A549 (cell line): ENCODE results near the gene CTXN1. TPM values are rescaled to one million over a fixed set of nuclear protein-coding genes. Genes with fewer than 3 reads are reported as not detected.
A peak's percentile ranks its signal among the peaks of the same experiment; 100 is the strongest.

ENCODE experiments used
- ATAC-seq, 2 experiments: fragments of 200-7000 bp in 1 of 2; fragments of >200 bp in 1 of 2; cut with Nextera tagmentation in 1 of 2; cut with Tn5 transposase in 1 of 2; 3 replicates each; pipeline versions ENCODE4 v1.8.0 to v1.9.1; 2018 to 2020; ENCODE audit warnings: mild to moderate bottlenecking in 1 of 2, moderate library complexity in 1 of 2
- CTCF ChIA-PET: fragments of 300-600 bp; sonication (Branson Sonifier 250); formaldehyde crosslinking; extraction: SDS; loops from one replicate; lab custom pipeline; 2021; ENCODE audit warnings: antibody characterized with exemption, inconsistent platforms; lab: Yijun Ruan, JAX
- POLR2A ChIA-PET: fragments of 350-600 bp; formaldehyde crosslinking; extraction: SDS; loops from one replicate; lab custom pipeline; 2021; ENCODE audit warnings: antibody characterized with exemption, inconsistent platforms; lab: Yijun Ruan, JAX
- DNase-seq, 2 experiments: peaks; one replicate each; pipeline versions ENCODE4 v3.0.0 to v3.0.0-alpha.2; 2011 to 2016; ENCODE audit warnings: low read depth in 1 of 2, low spot score in 1 of 2
- FAIRE-seq: peaks from 2 replicates; lab custom pipeline; 2011; peaks lifted over from hg19 to GRCh38; lab: Jason Lieb, UNC
- H3K27ac ChIP-seq, 2 experiments: fragments of >200 bp; sonication (Bioruptor Twin); formaldehyde crosslinking; 3 replicates each; pipeline ENCODE4 v1.5.1; 2016 to 2017
- H3K4me1 ChIP-seq: fragments of >200 bp; sonication (Bioruptor Twin); formaldehyde crosslinking; 3 replicates; pipeline ENCODE4 v1.6.1; 2016
- H3K4me2 ChIP-seq: fragments of >200 bp; sonication (Bioruptor Twin); formaldehyde crosslinking; 3 replicates; pipeline ENCODE4 v1.6.1; 2016
- H3K4me3 ChIP-seq: fragments of >200 bp; sonication (Bioruptor Twin); formaldehyde crosslinking; 3 replicates; pipeline ENCODE4 v1.5.1; 2016
- H3K9me3 ChIP-seq: fragments of >200 bp; sonication (Bioruptor Twin); formaldehyde crosslinking; 3 replicates; pipeline ENCODE4 v1.6.1; 2016
- ATOH8 ChIP-seq: fragments of 250-450 bp; sonication (Bioruptor Pico); IDR thresholded peaks from 2 replicates; pipeline ENCODE4 v1.5.0; 2020; ENCODE audit warnings: low read depth, mild to moderate bottlenecking, moderate library complexity
- CTCF ChIP-seq: fragments of >200 bp; sonication (Bioruptor Twin); formaldehyde crosslinking; IDR thresholded peaks from 3 replicates; pipeline ENCODE4 v1.5.1; 2016
- EP300 ChIP-seq, 2 experiments: fragments of >200 bp; sonication (Bioruptor Twin); formaldehyde crosslinking; IDR thresholded peaks; 2 replicates in 1 of 2; 3 replicates in 1 of 2; pipeline ENCODE4 v1.6.1; 2016 to 2017
- ESRRA ChIP-seq: fragments of 150-350 bp; IDR thresholded peaks from 2 replicates; pipeline ENCODE4 v1.6.1; 2014; ENCODE audit warnings: mild to moderate bottlenecking, low read length, borderline replicate concordance
- FOXS1 ChIP-seq: fragments of 250-450 bp; sonication (Bioruptor Pico); IDR thresholded peaks from 2 replicates; pipeline ENCODE4 v1.5.0; 2020; ENCODE audit warnings: mild to moderate bottlenecking, moderate library complexity
- HEYL ChIP-seq: fragments of 250-450 bp; sonication (Bioruptor Pico); IDR thresholded peaks from 2 replicates; pipeline ENCODE4 v1.8.0; 2021; ENCODE audit warnings: mild to moderate bottlenecking, moderate library complexity
- HMGXB4 ChIP-seq: fragments of 250-450 bp; sonication (Bioruptor Pico); IDR thresholded peaks from 2 replicates; pipeline ENCODE4 v1.5.0; 2021; ENCODE audit warnings: mild to moderate bottlenecking, moderate library complexity, borderline replicate concordance
- JUNB ChIP-seq: fragments of >200 bp; sonication (Bioruptor Twin); formaldehyde crosslinking; IDR thresholded peaks from 2 replicates; pipeline ENCODE4 v1.6.1; 2016
- KDM5A ChIP-seq: fragments of 200-600 bp; sonication (generic); IDR thresholded peaks from 2 replicates; pipeline ENCODE4 v1.6.1; 2016; ENCODE audit warnings: antibody characterized with exemption, mild to moderate bottlenecking
- NFE2L2 ChIP-seq: fragments of 150-350 bp; conservative IDR thresholded peaks from 2 replicates; pipeline ENCODE4 v1.6.1; 2014; ENCODE audit warnings: low read length
- NPAS2 ChIP-seq: fragments of 250-450 bp; sonication (Bioruptor Pico); IDR thresholded peaks from 2 replicates; pipeline ENCODE4 v1.8.0; 2022; ENCODE audit warnings: mild to moderate bottlenecking, moderate library complexity, borderline replicate concordance
- NR3C1 ChIP-seq: fragments of >200 bp; sonication (Bioruptor Twin); formaldehyde crosslinking; IDR thresholded peaks from 3 replicates; pipeline ENCODE4 v1.6.1; 2017
- POLR2A ChIP-seq: IDR thresholded peaks from 2 replicates; pipeline ENCODE4 v1.6.1; 2012; ENCODE audit warnings: mild to moderate bottlenecking, low read length
- POLR2AphosphoS2 ChIP-seq: conservative IDR thresholded peaks from 2 replicates; pipeline ENCODE4 v1.6.1; 2012; ENCODE audit warnings: low read length, improper control_type of control experiment, inconsistent platforms
- RAD21 ChIP-seq, 2 experiments: fragments of >200 bp in 1 of 2; sonication (Bioruptor Twin) in 1 of 2; formaldehyde crosslinking in 1 of 2; IDR thresholded peaks in 1 of 2; conservative IDR thresholded peaks in 1 of 2; 2 replicates in 1 of 2; 3 replicates in 1 of 2; pipeline ENCODE4 v1.6.1; 2012 to 2018; ENCODE audit warnings: inconsistent platforms in 1 of 2
- RCOR1 ChIP-seq: fragments of 150-350 bp; IDR thresholded peaks from 2 replicates; pipeline ENCODE4 v1.6.1; 2014; ENCODE audit warnings: antibody characterized with exemption, low read length, low read depth
- SMC3 ChIP-seq: fragments of >200 bp; sonication (Bioruptor Twin); formaldehyde crosslinking; IDR thresholded peaks from 3 replicates; pipeline ENCODE4 v1.6.1; 2018; ENCODE audit warnings: inconsistent platforms
- SREBF2 ChIP-seq: fragments of 450-650 bp; IDR thresholded peaks from 2 replicates; pipeline ENCODE4 v1.6.1; 2014; ENCODE audit warnings: mild to moderate bottlenecking, moderate library complexity
- USF2 ChIP-seq: fragments of 450-650 bp; IDR thresholded peaks from 2 replicates; pipeline ENCODE4 v1.6.1; 2014; ENCODE audit warnings: antibody characterized with exemption
- ZNF302 ChIP-seq: fragments of 250-450 bp; sonication (Bioruptor Pico); IDR thresholded peaks from 2 replicates; pipeline ENCODE4 v1.9.0; 2021; ENCODE audit warnings: inconsistent platforms, mild to moderate bottlenecking, moderate library complexity
- WGBS: methylation state at CpG from one replicate; pipeline ENCODE4 v1.1.6; 2017; ENCODE audit errors: missing lambda C conversion rate; 5-methylcytosine and 5-hydroxymethylcytosine counted together
- polyA plus RNA-seq, 4 experiments: library from polyadenylated mRNA; depleted of rRNA in 3 of 4; stranded (reverse); fragments of >200 nt; fragmentation: RNase III in 1 of 4; extraction: RNeasy Plus Mini Kit Qiagen cat#74134 plus additional on column Dnase treatment in 1 of 4; gene quantifications; 2 replicates in 3 of 4; 3 replicates in 1 of 4; pipeline ENCODE4 v1.2.3, GENCODE V29; 2011 to 2017

Gene CTXN1
- polyA plus RNA-seq, 2 of the 4 experiments (the other 2 are of a cell fraction), result 1.2 to 9.9 TPM

- TF ChIP-seq HMGXB4 (CRISPR knock-in tag) (no peak), JUNB (no peak)
These were observed 27.6 kb upstream of the CTXN1 start (continued) for GRCh38 chr19:7953576-7953975.

GRCh38 chr19:7953060-7953459, 27.1 kb upstream of the CTXN1 start:
- DNase-seq, result no peak
- TF ChIP-seq ZNF302, result no peak
- no peak for TF ChIP-seq ATOH8 (CRISPR knock-in tag)
- no peak for TF ChIP-seq NFE2L2
- TF ChIP-seq NR3C1, result no peak
- no peak for TF ChIP-seq POLR2A
- no peak for TF ChIP-seq NPAS2 (CRISPR knock-in tag)
- TF ChIP-seq POLR2AphosphoS2, result no peak
- no peak for TF ChIP-seq SMC3
- no peak for TF ChIP-seq CTCF
- no peak for TF ChIP-seq RAD21 (conservative IDR thresholded peaks at IDR 0.05 in 1 of 2, IDR thresholded peaks at IDR 0.05 in 1 of 2)
- no peak for TF ChIP-seq HEYL (CRISPR knock-in tag)
- no peak for TF ChIP-seq ESRRA
- Histone ChIP-seq H3K4me1 (no peaks in the 10 kb centered on the region), H3K27ac (no peak overlapping the region), H3K4me3 (no peak overlapping the region), H3K4me2 (no peak overlapping the region), H3K9me3 (no peaks in the 10 kb centered on the region)
- POLR2A ChIA-PET, result interaction anchor here (0.7 kb wide), 1 partner anchor 294 kb away, joined by 3 read pairs; no protein-coding TSS in a partner anchor
- 60% methylated on average over 3 of the region's 3 CpGs for WGBS
- FAIRE-seq, result no peak
- peak; percentile 42 to 52; a peak in 4 of 6 replicates for ATAC-seq
- CTCF ChIA-PET, result interaction anchor here (1.3 to 2.2 kb wide), 3 partner anchors 9 to 50 kb away, joined by 4 to 12 read pairs (median 5); partner anchors contain the start of gene TIMM44

- ChIA-PET CTCF (interaction anchor here (5.8 kb wide), 1 partner anchor 304 kb away, joined by 64 read pairs; no protein-coding TSS in a partner anchor), POLR2A (no interaction called here)
- FAIRE-seq (no peak), ATAC-seq (no peak), DNase-seq (peak in 1 of 2 experiments; percentile 31)
- Histone ChIP-seq H3K4me3 (no peak overlapping the region), H3K27ac (no peak overlapping the region), H3K9me3 (no peaks in the 10 kb centered on the region; the same call in 2 of the 3 replicates), H3K4me2 (no peak overlapping the region), H3K4me1 (no peaks in the 10 kb centered on the region)
- TF ChIP-seq RCOR1, result no peak
- no peak for TF ChIP-seq POLR2AphosphoS2
- no peak for TF ChIP-seq KDM5A
- no peak for TF ChIP-seq USF2
- TF ChIP-seq EP300 (IDR thresholded peaks at IDR 0.05), result no peak
- no peak for TF ChIP-seq ESRRA
- TF ChIP-seq FOXS1 (CRISPR knock-in tag), result no peak
- no peak for TF ChIP-seq SREBF2
- WGBS, result 73% methylated on average over 4 of the region's 4 CpGs
These were observed 22.0 kb upstream of the CTXN1 start for GRCh38 chr19:7947939-7948338.
